ENCODE measurements around the gene PXT1.

DNA sequence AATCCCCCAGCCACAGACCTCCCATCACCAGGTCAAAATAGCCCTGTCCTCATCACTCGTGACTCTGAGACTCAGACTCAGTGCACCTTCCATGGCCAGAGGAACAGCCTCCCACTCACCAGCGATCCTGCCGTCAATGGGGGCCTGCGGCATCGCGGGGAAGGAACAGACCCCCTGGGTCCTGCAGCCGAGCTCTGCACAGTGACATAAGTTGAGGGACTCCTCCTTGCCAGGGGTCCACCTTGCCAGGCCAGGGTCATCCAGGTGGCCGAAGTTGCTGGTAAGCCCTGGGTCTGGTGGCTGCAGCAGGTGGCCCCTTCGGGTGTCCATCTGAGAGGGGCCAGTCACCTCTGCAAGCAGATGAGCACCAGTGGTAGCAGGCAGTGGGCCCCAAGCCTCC, 71.4 kb downstream of the PXT1 start:
- TF ChIP-seq POLR2A (IDR thresholded peaks at IDR 0.05) (no peak), POLR2AphosphoS5 (IDR thresholded peaks at IDR 0.05; ENCODE audit: insufficient read depth in 1 of 2, low read depth in 1 of 2) (no peak)
- TF ChIP-seq, protein P1, sequence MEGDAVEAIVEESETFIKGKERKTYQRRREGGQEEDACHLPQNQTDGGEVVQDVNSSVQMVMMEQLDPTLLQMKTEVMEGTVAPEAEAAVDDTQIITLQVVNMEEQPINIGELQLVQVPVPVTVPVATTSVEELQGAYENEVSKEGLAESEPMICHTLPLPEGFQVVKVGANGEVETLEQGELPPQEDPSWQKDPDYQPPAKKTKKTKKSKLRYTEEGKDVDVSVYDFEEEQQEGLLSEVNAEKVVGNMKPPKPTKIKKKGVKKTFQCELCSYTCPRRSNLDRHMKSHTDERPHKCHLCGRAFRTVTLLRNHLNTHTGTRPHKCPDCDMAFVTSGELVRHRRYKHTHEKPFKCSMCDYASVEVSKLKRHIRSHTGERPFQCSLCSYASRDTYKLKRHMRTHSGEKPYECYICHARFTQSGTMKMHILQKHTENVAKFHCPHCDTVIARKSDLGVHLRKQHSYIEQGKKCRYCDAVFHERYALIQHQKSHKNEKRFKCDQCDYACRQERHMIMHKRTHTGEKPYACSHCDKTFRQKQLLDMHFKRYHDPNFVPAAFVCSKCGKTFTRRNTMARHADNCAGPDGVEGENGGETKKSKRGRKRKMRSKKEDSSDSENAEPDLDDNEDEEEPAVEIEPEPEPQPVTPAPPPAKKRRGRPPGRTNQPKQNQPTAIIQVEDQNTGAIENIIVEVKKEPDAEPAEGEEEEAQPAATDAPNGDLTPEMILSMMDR (IDR thresholded peaks at IDR 0.05): no peak

Measured in vagina (tissue), 2 donors.